Uterus (tissue), 2 donors: ENCODE data around the gene PLPP4.

Experiments
- POLR2A ChIP-seq, 2 donors: fragments of 450-650 bp; IDR thresholded peaks; one replicate each; pipeline ENCODE4 v1.6.1; 2016; ENCODE audit warnings: antibody characterized with exemption in 2 of 2, mild to moderate bottlenecking in 1 of 2, moderate library complexity in 1 of 2
- TF ChIP-seq, protein P1 (sequence below), 4 experiments: fragments of 200-600 bp in 2 of 4; fragments of 450-650 bp in 2 of 4; sonication (generic) in 2 of 4; IDR thresholded peaks; one replicate each; pipeline ENCODE4 v1.5.1; 2016 to 2019; ENCODE audit warnings: antibody characterized with exemption in 4 of 4, mild to moderate bottlenecking in 2 of 4, moderate library complexity in 1 of 4

DNA sequence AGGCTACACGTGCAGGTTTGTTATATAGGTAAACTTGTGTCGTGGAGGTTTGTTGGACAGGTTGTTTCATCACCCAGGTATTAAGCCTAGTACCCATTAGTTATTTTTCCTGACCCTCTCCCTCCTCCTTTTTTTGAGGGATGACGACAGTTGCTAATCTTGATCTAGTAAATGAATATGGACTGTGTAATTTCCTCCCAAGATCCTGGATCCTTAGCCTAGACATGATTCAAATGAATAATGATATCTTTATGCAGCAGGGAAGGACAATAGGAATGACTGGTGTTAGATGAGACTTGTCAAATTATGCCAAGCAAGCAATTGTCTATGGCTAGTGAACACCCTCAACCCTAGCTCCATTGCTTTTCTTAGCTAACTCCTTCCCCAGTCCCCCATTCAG, 156.2 kb downstream of the PLPP4 start:
- TF ChIP-seq POLR2A (IDR thresholded peaks at IDR 0.05), result no peak
- TF ChIP-seq, protein P1, sequence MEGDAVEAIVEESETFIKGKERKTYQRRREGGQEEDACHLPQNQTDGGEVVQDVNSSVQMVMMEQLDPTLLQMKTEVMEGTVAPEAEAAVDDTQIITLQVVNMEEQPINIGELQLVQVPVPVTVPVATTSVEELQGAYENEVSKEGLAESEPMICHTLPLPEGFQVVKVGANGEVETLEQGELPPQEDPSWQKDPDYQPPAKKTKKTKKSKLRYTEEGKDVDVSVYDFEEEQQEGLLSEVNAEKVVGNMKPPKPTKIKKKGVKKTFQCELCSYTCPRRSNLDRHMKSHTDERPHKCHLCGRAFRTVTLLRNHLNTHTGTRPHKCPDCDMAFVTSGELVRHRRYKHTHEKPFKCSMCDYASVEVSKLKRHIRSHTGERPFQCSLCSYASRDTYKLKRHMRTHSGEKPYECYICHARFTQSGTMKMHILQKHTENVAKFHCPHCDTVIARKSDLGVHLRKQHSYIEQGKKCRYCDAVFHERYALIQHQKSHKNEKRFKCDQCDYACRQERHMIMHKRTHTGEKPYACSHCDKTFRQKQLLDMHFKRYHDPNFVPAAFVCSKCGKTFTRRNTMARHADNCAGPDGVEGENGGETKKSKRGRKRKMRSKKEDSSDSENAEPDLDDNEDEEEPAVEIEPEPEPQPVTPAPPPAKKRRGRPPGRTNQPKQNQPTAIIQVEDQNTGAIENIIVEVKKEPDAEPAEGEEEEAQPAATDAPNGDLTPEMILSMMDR (IDR thresholded peaks at IDR 0.05), result no peak
